ENCODE data around the gene WSB1. TPM values are rescaled to one million over a fixed set of nuclear protein-coding genes. Genes with fewer than 3 reads are reported as not detected.

The WSB1 gene
- polyA plus RNA-seq, 2 of the 4 experiments (the other 2 are of a cell fraction) = 46.0 to 111 TPM

DNA sequence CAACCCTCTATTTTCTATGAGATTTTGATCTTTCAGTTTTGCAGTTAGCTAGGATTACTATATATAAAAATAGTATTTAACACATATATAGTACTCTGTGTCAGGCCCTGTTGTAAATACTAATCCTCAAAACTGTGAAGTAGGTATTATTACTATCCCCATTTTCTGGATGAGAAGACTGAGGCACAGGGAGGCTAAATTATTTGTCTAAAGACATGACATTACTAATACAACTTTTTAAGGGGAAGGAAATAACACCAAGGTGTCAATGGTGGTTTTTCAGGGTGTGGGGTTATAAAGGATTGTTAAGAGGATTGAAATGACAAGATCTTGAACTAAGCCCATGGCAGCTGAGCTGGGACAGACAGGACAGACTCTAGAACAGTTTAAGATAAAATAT lies 4.1 kb upstream of the WSB1 start:
- TF ChIP-seq KDM1A (IDR thresholded peaks at IDR 0.05; ENCODE audit: low read depth) (peak; percentile 74; the same call in 1 of the 2 replicates), HDAC2 (IDR thresholded peaks at IDR 0.05) (peak; percentile 77), CBX8 (IDR thresholded peaks at IDR 0.05) (no peak), RAD21 (conservative IDR thresholded peaks at IDR 0.05 in 1 of 2, IDR thresholded peaks at IDR 0.05 in 1 of 2) (no peak)
- TF ChIP-seq, protein P1, sequence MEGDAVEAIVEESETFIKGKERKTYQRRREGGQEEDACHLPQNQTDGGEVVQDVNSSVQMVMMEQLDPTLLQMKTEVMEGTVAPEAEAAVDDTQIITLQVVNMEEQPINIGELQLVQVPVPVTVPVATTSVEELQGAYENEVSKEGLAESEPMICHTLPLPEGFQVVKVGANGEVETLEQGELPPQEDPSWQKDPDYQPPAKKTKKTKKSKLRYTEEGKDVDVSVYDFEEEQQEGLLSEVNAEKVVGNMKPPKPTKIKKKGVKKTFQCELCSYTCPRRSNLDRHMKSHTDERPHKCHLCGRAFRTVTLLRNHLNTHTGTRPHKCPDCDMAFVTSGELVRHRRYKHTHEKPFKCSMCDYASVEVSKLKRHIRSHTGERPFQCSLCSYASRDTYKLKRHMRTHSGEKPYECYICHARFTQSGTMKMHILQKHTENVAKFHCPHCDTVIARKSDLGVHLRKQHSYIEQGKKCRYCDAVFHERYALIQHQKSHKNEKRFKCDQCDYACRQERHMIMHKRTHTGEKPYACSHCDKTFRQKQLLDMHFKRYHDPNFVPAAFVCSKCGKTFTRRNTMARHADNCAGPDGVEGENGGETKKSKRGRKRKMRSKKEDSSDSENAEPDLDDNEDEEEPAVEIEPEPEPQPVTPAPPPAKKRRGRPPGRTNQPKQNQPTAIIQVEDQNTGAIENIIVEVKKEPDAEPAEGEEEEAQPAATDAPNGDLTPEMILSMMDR (IDR thresholded peaks at IDR 0.05) = no peak
- TF ChIP-seq, protein P2, sequence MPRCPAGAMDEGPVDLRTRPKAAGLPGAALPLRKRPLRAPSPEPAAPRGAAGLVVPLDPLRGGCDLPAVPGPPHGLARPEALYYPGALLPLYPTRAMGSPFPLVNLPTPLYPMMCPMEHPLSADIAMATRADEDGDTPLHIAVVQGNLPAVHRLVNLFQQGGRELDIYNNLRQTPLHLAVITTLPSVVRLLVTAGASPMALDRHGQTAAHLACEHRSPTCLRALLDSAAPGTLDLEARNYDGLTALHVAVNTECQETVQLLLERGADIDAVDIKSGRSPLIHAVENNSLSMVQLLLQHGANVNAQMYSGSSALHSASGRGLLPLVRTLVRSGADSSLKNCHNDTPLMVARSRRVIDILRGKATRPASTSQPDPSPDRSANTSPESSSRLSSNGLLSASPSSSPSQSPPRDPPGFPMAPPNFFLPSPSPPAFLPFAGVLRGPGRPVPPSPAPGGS (IDR thresholded peaks at IDR 0.05) = no peak
- TF ChIP-seq, protein P3, sequence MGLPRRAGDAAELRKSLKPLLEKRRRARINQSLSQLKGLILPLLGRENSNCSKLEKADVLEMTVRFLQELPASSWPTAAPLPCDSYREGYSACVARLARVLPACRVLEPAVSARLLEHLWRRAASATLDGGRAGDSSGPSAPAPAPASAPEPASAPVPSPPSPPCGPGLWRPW (IDR thresholded peaks at IDR 0.05) = no peak
- H3K4me2 ChIP-seq = no peak overlapping the region
- ATAC-seq (no peak), DNase-seq (ENCODE audit: low read depth in 1 of 2, low spot score in 1 of 2) (no peak), FAIRE-seq (no peak)
- CTCF ChIA-PET = interaction anchor here (0.9 to 3.9 kb wide), 4 partner anchors 13 to 52 kb away, joined by 3 to 12 read pairs (median 4); no protein-coding TSS in a partner anchor
- no peak overlapping the region for H3K27ac ChIP-seq
- POLR2A ChIA-PET = no interaction called here
- H3K4me3 ChIP-seq = no peak overlapping the region
- H3K9me3 ChIP-seq = no peaks in the 10 kb centered on the region
- peaks cover 7% of the 10 kb centered on the region for H3K4me1 ChIP-seq

DNA sequence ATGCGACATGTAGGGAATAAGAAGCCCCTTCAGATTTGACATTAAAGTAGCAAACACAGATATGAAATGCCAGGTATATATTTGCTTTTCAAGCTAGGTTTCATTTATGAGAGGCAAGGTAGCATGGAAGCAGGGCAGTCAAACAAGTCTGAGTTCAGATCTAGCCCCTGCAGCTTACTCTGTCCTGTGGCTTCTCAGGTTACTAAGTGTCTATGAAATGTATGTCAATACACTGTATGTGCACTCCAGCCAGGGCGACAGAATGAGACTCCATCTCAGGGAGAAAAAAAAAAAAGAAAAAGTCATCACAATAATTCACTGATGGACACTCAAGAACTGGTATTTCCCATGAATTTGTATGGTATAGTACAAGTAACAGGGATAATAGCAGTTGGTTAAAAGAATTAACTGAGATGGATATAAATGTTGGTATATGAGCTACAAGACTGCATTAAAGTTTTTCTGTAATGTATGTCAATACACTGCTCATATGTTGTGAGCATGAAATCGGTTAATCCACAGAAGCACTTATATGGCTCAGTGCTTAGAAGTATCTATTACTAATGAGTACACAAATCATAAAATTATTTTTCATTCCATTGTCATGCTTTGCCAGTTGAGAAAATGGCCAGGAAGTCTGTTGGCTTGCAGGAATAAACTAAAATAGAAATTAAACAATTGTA lies 2.9 kb upstream of the WSB1 start:
- Histone ChIP-seq H3K27ac (no peak overlapping the region), H3K4me3 (no peak overlapping the region), H3K4me1 (peaks cover 7% of the 10 kb centered on the region), H3K9me3 (no peaks in the 10 kb centered on the region), H3K4me2 (no peak overlapping the region)
- no peak for ATAC-seq
- TF ChIP-seq RFX5 (IDR thresholded peaks at IDR 0.05) (no peak), RNF2 (IDR thresholded peaks at IDR 0.05; ENCODE audit: borderline replicate concordance, low read depth) (no peak), NR3C1 (IDR thresholded peaks at IDR 0.05) (no peak), CHD4 (IDR thresholded peaks at IDR 0.05; ENCODE audit: borderline replicate concordance) (no peak), ZFP36 (IDR thresholded peaks at IDR 0.05; ENCODE audit: borderline replicate concordance, partially characterized antibody) (no peak), CBX2 (IDR thresholded peaks at IDR 0.05; ENCODE audit: borderline replicate concordance, low read depth) (no peak), RARB (CRISPR knock-in tag; IDR thresholded peaks at IDR 0.05) (no peak), KDM5A (IDR thresholded peaks at IDR 0.05) (no peak), ZSCAN20 (CRISPR knock-in tag; IDR thresholded peaks at IDR 0.05) (no peak), HOXB5 (CRISPR knock-in tag; IDR thresholded peaks at IDR 0.05) (no peak), MAFK (IDR thresholded peaks at IDR 0.05; ENCODE audit: partially characterized antibody) (no peak), HDAC2 (IDR thresholded peaks at IDR 0.05) (no peak), FOSB (CRISPR knock-in tag; IDR thresholded peaks at IDR 0.05) (no peak)
- TF ChIP-seq, protein P1 (IDR thresholded peaks at IDR 0.05) = no peak
- TF ChIP-seq, protein P4, sequence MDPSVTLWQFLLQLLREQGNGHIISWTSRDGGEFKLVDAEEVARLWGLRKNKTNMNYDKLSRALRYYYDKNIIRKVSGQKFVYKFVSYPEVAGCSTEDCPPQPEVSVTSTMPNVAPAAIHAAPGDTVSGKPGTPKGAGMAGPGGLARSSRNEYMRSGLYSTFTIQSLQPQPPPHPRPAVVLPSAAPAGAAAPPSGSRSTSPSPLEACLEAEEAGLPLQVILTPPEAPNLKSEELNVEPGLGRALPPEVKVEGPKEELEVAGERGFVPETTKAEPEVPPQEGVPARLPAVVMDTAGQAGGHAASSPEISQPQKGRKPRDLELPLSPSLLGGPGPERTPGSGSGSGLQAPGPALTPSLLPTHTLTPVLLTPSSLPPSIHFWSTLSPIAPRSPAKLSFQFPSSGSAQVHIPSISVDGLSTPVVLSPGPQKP (IDR thresholded peaks at IDR 0.05; ENCODE audit: low read depth, low read length) = no peak
- no peak for FAIRE-seq
- WGBS (ENCODE audit: missing lambda C conversion rate) = 75% methylated on average over 3 of the region's 3 CpGs
- ChIA-PET POLR2A (interaction anchor here (0.7 kb wide), 1 partner anchor 25 kb away, joined by 3 read pairs; no protein-coding TSS in a partner anchor), CTCF (interaction anchor here (0.8 to 8.5 kb wide), 7 partner anchors 9 to 54 kb away, joined by 3 to 61 read pairs (median 3); no protein-coding TSS in a partner anchor)
- DNase-seq (ENCODE audit: low read depth in 1 of 2, low spot score in 1 of 2) = no peak
